Measurements from ENCODE around the gene CLDN34.

The CLDN34 gene

DNA sequence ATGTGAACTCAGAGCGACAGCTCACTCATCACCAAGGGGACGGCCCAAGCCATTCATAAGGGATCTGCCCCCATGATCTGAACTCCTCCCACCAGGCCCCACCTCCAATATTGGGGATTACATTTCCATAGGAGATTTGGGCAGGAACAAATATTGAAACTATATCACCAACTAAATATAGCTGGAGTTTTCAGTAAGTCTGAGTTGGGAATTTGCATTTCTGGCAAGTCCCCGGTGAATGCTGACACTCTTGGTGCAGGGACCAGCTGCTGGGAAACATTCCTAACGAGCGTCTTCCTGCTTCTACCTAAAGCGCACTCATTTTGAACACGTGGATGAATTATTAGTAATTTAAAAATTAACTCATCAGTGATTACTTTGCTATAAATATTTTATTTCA lies 13.2 kb downstream of the CLDN34 start:
- no peak for DNase-seq (ENCODE audit: low read depth in 3 of 3, low spot score in 1 of 3)

DNA sequence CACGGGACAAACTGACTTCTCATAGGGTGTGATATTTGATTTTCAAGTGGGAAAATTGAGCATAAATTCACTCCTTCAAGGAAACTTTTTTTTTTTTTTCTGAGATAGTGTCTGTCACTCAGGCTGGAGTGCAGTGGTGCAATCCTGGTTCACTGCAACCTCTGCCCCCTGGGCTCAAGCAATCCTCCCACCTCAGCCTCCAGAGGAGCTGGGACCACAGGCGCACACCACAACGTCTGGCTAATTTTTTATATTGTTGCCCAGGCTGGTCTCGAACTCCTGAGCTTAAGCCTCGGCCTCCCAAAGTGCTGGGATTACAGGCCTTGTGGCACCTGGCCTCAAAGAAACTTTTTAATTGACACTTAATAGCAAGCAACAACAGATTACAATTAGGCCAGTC lies 13.8 kb downstream of the CLDN34 start:
- no peak for DNase-seq (ENCODE audit: low read depth in 3 of 3, low spot score in 1 of 3)

GRCh38 chrX:9983441-9983840 lies 16.3 kb downstream of the CLDN34 start:
- no peak for DNase-seq (ENCODE audit: low read depth in 3 of 3, low spot score in 1 of 3)

DNA sequence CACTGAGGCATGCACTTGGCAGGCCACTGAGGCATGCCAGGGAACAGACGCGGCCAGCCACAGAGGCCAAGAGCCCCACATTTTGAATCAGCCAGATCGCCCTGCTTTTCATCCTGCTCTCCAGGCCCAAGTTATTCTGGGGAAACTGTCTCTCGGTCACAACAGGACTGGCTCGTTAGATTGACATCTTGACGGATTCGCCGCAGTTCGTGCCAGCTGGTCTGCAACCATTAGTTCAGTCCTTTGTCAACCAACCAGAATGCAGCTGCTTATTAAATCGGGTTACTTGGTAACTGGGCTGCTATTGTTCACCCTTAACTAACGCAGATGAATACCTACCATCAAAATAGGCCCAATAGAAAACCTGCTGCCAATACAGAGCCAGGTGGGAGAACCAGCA lies 16.7 kb downstream of the CLDN34 start:
- no peak for DNase-seq (ENCODE audit: low read depth in 3 of 3, low spot score in 1 of 3)

- DNase-seq (ENCODE audit: low read depth in 3 of 3, low spot score in 1 of 3): no peak
Measured at GRCh38 chrX:9988762-9989161, 21.6 kb downstream of the CLDN34 start.

- no peak for DNase-seq (ENCODE audit: low read depth in 3 of 3, low spot score in 1 of 3)
Measured at GRCh38 chrX:9992061-9992460, 24.9 kb downstream of the CLDN34 start.

DNA sequence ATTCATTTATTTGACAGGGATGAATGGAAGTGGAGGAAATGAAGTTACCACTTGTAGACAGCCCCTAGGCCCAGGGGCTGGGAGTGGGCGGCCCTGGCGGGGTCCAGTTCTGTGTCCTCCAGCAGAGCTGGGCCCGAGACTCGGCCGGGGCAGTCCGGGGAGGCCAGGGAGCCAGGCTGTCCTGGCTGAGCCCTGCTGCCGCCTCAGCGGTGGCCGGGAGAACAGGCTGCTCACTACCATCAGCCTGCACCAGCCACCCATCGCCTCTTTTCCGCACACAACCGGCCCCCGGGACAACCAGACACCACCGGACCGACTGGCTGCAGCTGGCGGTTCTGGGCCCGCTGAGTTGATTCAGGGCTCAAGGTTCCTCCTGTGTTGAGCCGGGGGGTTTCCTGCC lies 25.6 kb downstream of the CLDN34 start:
- no peak for DNase-seq (ENCODE audit: low read depth in 3 of 3, low spot score in 1 of 3)

DNA sequence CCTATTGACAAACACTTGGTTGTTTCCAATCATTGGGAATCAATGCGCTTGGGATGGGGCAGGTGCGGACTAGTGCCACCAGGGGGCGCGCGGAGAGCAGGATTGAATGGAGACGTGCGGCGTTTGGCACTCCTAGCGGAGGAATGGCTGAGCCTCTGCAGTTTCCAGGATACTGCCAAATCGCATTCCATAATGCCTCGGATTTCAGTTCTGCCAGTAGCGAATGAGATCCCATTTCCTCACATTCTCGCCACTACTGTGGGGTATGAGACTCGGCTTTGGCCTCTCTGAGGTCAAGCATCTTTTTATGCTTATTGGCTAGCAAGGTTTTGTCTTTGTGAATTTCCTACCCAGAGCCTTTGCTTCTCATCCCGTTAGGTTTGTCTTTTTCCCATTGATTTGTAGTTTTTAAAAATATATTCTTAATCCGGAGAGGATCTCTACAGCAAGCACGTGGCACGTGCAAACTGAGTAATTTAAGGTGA lies 28.7 kb downstream of the CLDN34 start:
- peak; percentile 38 to 73 (median 64) for DNase-seq (ENCODE audit: low read depth in 3 of 3, low spot score in 1 of 3)

GRCh38 chrX:9997041-9997440 lies 29.9 kb downstream of the CLDN34 start:
- no peak for DNase-seq (ENCODE audit: low read depth in 3 of 3, low spot score in 1 of 3)

DNA sequence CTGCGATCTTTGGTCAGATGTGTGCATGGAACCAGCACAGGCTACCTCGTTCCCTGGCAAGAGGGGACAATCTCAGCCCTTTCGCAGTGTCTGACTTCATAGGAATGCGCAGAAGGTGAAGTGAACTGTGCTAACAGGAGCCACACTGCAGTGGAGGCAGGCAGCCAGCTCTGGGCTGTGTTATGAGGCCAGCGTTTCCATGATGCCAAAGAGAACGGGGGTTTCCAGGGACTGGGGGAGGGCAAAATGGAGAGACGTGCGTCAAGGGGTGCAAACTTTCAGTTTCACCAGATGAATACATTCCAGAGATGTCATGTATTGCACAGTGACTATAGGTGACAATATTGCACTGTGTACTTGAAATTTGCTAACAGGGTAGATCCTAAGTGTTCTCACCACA lies 30.4 kb downstream of the CLDN34 start:
- no peak for DNase-seq (ENCODE audit: low read depth in 3 of 3, low spot score in 1 of 3)

- no peak for DNase-seq (ENCODE audit: low read depth in 3 of 3, low spot score in 1 of 3)
Measured at GRCh38 chrX:10001496-10001895, 34.3 kb downstream of the CLDN34 start.

GRCh38 chrX:10004832-10005475 lies 37.8 kb downstream of the CLDN34 start:
- no peak for DNase-seq (ENCODE audit: low read depth in 3 of 3, low spot score in 1 of 3)

DNA sequence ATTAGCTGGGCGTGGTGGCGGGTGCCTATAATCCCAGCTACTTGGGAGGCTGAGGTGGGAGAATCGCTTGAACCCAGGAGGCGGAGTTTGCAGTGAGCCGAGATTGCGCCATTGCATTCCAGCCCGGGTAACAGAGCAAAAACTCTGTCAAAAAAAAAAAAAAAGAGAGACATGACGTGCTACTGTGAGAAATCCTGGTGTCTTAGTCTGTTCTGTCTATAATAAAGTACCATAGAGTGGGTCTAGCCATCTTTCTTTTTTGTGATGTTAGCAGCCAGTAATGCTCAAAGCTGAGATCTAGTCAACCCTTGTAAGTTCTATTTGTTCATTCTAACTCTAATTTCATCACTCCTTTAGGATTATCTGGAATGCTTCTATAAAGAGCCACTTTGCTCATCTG lies 38.9 kb downstream of the CLDN34 start:
- no peak for DNase-seq (ENCODE audit: low read depth in 3 of 3, low spot score in 1 of 3)

GRCh38 chrX:10006770-10007169 lies 39.6 kb downstream of the CLDN34 start:
- DNase-seq (ENCODE audit: low read depth in 3 of 3, low spot score in 1 of 3): no peak

- no peak for DNase-seq (ENCODE audit: low read depth in 3 of 3, low spot score in 1 of 3)
Measured at GRCh38 chrX:10007621-10008020, 40.5 kb downstream of the CLDN34 start.

DNA sequence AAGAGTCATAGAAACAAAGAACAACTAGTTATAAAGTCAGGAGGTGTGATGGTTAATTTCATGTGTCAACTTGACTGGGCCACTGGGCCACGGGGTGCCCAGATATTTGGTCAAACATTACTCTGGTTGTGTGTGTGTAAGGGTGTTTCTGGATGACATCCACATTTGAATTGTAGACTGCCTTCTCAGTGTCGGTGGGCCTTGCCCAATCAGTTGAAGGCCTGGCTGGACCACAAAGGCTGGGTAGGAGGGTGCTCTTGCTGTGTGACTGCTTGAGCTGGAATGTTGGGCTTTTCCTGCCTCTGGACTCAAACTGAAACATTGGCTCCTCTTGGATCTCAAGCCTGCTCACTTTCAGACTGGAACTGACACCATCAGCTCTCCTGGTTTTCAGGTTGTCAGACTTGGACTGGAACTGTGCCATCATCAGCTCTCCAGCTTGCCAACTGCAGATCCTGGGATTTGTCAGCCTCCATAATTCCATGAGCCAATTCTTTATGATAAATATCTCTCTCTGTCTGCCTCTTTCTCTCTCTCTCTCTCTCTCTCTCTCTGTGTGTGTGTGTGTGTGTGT lies 41.4 kb downstream of the CLDN34 start:
- DNase-seq (ENCODE audit: low read depth in 3 of 3, low spot score in 1 of 3): no peak

- DNase-seq (ENCODE audit: low read depth in 3 of 3, low spot score in 1 of 3): no peak
Measured at GRCh38 chrX:10009741-10010140, 42.6 kb downstream of the CLDN34 start.

DNA sequence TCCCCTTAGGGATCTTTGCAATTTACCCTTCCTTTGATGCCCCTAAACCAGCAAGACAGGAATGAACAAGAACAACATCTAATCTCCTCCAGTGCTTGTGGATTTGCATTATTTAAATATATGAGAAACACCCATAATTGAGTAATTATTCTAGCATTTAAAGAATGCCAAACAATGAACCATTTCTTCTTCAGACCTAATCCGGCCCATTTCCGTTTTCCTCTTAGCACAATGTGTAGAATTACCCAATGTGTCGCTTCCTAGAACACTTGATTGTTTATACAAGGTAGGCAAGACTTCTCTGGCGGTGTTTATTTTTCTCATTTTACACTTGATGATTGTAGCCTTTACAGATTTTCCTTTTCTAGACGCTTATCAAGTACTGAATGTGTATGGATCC lies 43.5 kb downstream of the CLDN34 start:
- DNase-seq (ENCODE audit: low read depth in 3 of 3, low spot score in 1 of 3): no peak

DNA sequence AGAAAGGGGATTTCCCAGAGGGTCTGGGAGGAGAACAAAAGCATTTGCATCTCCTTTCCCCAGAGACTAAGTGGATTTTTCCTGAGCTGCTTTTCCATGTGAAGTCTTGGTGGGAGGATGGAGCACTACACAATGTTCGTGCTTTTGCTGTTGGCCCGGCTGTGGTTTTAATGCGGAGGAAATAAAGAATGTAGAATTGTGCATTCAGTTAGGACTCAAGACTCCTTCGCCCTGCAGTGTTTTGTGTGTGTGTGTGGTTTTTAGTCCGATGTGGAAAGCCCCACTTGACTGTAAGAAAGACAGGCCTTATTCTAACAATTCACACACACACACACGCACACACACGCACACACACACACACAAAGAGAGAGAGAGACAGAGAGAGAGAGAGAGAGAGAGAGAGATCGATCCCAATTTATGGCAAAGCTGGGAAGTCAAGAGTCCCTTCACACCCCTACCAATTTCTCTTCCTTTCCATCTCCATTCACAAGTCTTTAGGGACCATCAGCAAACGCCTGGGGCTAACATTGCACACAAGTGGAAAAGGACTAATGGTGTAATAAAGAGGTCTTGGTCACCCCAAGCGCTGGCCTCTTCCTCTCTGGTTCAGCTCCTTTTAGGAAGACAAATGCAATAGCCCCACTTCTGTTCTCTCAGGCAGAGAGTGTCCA lies 44.2 kb downstream of the CLDN34 start:
- DNase-seq (ENCODE audit: low read depth in 3 of 3, low spot score in 1 of 3): no peak

DNA sequence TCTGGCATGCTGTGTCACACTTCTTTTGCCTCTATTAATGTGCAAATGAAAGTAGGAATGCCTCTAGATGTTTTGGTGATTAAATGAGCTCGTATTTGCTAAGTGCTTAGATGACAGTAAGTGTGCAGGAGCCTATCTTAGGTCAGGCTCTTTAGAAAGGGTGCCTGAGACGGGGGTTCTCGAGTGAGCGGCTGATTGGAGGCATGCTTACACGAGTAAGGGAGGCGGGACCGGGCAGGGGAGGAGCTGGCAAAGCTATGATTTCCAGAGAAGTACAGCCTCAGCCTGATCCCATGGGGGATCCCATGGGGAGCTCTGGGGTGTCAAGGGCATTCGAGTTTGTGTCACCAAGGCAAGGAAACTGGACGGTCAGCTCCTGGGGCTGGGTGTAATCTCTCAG lies 44.8 kb downstream of the CLDN34 start:
- DNase-seq (ENCODE audit: low read depth in 3 of 3, low spot score in 1 of 3): no peak

- peak; percentile 26 to 59 (median 48) for DNase-seq (ENCODE audit: low read depth in 3 of 3, low spot score in 1 of 3)
Measured at GRCh38 chrX:10014462-10015354, 47.5 kb downstream of the CLDN34 start.

DNA sequence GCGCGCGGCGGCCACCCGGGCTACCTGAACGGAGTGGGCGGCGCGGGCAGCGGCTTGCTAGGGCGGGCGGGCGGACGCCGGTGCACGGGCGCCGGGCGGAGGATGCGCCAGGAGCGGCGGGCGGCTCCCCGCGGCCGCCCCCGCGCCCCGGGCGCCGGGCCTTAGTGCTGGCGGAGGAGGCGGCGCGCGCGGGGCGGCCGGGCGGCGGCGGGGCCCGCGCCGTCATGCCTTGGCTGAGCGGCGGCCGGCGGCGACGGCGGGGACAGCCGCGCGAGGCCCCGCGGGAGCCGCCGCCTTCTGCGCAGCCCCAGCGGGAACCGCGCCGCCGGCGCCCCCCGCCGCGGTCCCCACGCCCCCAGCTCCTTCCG lies 48.2 kb downstream of the CLDN34 start:
- no peak for DNase-seq (ENCODE audit: low read depth in 3 of 3, low spot score in 1 of 3)

Data from stimulated activated CD4-positive, alpha-beta T cell treated with anti-CD3 and anti-CD28 coated beads, TNF-alpha, amount 100 ng/mL, for 1 hour (primary cell).